Chondrocyte (in vitro differentiated cells): Measurements from ENCODE around the gene ATF7IP. TPM values are rescaled to one million over a fixed set of nuclear protein-coding genes. Genes with fewer than 3 reads are reported as not detected.

ENCODE experiments used
- DNase-seq: peaks from one replicate; pipeline ENCODE4 v3.0.0; 2021; ENCODE audit warnings: mixed read lengths, low spot score
- H3K27ac Mint-ChIP-seq: one replicate; pipeline ENCODE4 v1.8.0; 2021; ENCODE audit warnings: mild to moderate bottlenecking, moderate library complexity, mixed read lengths; ENCODE audit not compliant: unreplicated experiment
- H3K27me3 Mint-ChIP-seq: 2 replicates; pipeline ENCODE4 v1.8.0; 2021; ENCODE audit warnings: low read depth, mixed read lengths
- H3K36me3 Mint-ChIP-seq: 2 replicates; pipeline ENCODE4 v1.8.0; 2021; ENCODE audit warnings: low read depth, mixed read lengths
- H3K4me1 Mint-ChIP-seq: 2 replicates; pipeline ENCODE4 v1.8.0; 2021; ENCODE audit warnings: low read depth, mild to moderate bottlenecking, mixed read lengths
- H3K4me3 Mint-ChIP-seq: one replicate; pipeline ENCODE4 v1.8.0; 2021; ENCODE audit warnings: mild to moderate bottlenecking, moderate library complexity, mixed read lengths; ENCODE audit not compliant: unreplicated experiment
- H3K9me3 Mint-ChIP-seq: 2 replicates; pipeline ENCODE4 v1.8.0; 2021; ENCODE audit warnings: low read depth, mixed read lengths
- CTCF ChIP-seq: fragments of 200-600 bp; sonication (generic); IDR thresholded peaks from 2 replicates; pipeline ENCODE4 v1.5.0; 2021; ENCODE audit warnings: antibody characterized with exemption, mild to moderate bottlenecking, moderate library complexity
- total RNA-seq: library from RNA; stranded (reverse); gene quantifications from 3 replicates; pipeline ENCODE4 v1.2.1, GENCODE V29; 2021

The ATF7IP gene
- total RNA-seq, 1 donor from 2014 or later: 45.9 TPM

GRCh38 chr12:14505626-14506596, 140.4 kb downstream of the ATF7IP start:
- Mint-ChIP-seq H3K27ac (no peak overlapping the region), H3K4me3 (no peak overlapping the region), H3K36me3 (peaks cover 20% of the 10 kb centered on the region), H3K9me3 (no peaks in the 10 kb centered on the region), H3K4me1 (no peaks in the 10 kb centered on the region), H3K27me3 (no peaks in the 10 kb centered on the region)
- no peak for TF ChIP-seq CTCF
- no peak for DNase-seq

GRCh38 chr12:14510574-14510973, 145.1 kb downstream of the ATF7IP start:
- no peaks in the 10 kb centered on the region for H3K9me3 Mint-ChIP-seq
- H3K27ac Mint-ChIP-seq: no peak overlapping the region
- TF ChIP-seq CTCF: no peak
- peaks cover 6% of the 10 kb centered on the region for H3K36me3 Mint-ChIP-seq
- DNase-seq: no peak
- H3K4me1 Mint-ChIP-seq: no peaks in the 10 kb centered on the region
- H3K27me3 Mint-ChIP-seq: no peaks in the 10 kb centered on the region
- H3K4me3 Mint-ChIP-seq: no peak overlapping the region

- TF ChIP-seq CTCF: peak; percentile 69
These were observed 148.8 kb downstream of the ATF7IP start for GRCh38 chr12:14514154-14514842.

GRCh38 chr12:14514946-14515345, 149.5 kb downstream of the ATF7IP start:
- Mint-ChIP-seq H3K27me3 (no peaks in the 10 kb centered on the region), H3K4me1 (no peaks in the 10 kb centered on the region), H3K9me3 (peaks cover 4% of the 10 kb centered on the region), H3K36me3 (peaks cover 3% of the 10 kb centered on the region), H3K27ac (no peak overlapping the region), H3K4me3 (no peak overlapping the region)
- TF ChIP-seq CTCF: no peak
- no peak for DNase-seq

More at GRCh38 chr12:14514154-14514842, 148.8 kb downstream of the ATF7IP start:
- H3K4me3 Mint-ChIP-seq: no peak overlapping the region
- H3K4me1 Mint-ChIP-seq: no peaks in the 10 kb centered on the region
- no peaks in the 10 kb centered on the region for H3K9me3 Mint-ChIP-seq
- no peaks in the 10 kb centered on the region for H3K27me3 Mint-ChIP-seq
- no peak for DNase-seq
- no peak overlapping the region for H3K27ac Mint-ChIP-seq
- peaks cover 3% of the 10 kb centered on the region for H3K36me3 Mint-ChIP-seq

- Mint-ChIP-seq H3K36me3 (peaks cover 16% of the 10 kb centered on the region), H3K4me1 (no peaks in the 10 kb centered on the region), H3K27me3 (no peaks in the 10 kb centered on the region), H3K27ac (no peak overlapping the region), H3K4me3 (no peak overlapping the region), H3K9me3 (peaks cover 52% of the 10 kb centered on the region)
- no peak for TF ChIP-seq CTCF
- DNase-seq: no peak
These were observed 156.3 kb downstream of the ATF7IP start for GRCh38 chr12:14521822-14522221.
